HCT116 (cell line): ENCODE results near the gene GRM4. TPM values are rescaled to one million over a fixed set of nuclear protein-coding genes. Genes with fewer than 3 reads are reported as not detected.
A peak's percentile ranks its signal among the peaks of the same experiment; 100 is the strongest.

ENCODE experiments used
- ATAC-seq: fragments of 200-7000 bp; cut with Tn5 transposase; 2 replicates; pipeline ENCODE4 v1.9.1; 2020; ENCODE audit warnings: mild to moderate bottlenecking, moderate library complexity
- BruUV-seq: library from RNA; stranded (reverse); fragments of 400-500 nt; replicated peaks from 2 replicates; lab custom pipeline; 2021; lab: Mats Ljungman, UMichigan
- CTCF ChIA-PET: fragments of 300-600 bp; sonication (Branson Sonifier 250); formaldehyde crosslinking; loops from one replicate; lab custom pipeline; 2021; ENCODE audit warnings: antibody characterized with exemption; lab: Charles Lee
- POLR2A ChIA-PET: fragments of 300-600, 350-600 bp; sonication (Branson Sonifier 250); formaldehyde crosslinking; loops from one replicate; lab custom pipeline; 2021; ENCODE audit warnings: antibody characterized with exemption; lab: Charles Lee
- RAD21 ChIA-PET, 2 experiments: fragments of 300-600 bp; sonication (Branson Sonifier 250); formaldehyde crosslinking; loops; one replicate each; lab custom pipeline; 2023; ENCODE audit warnings: low total read pairs in 2 of 2; ENCODE audit not compliant: uncharacterized antibody in 2 of 2, unreplicated experiment in 2 of 2, low non-redundant PET in 1 of 2; lab: Charles Lee
- DNase-seq: peaks from one replicate; pipeline ENCODE4 v3.0.0-alpha.2; 2010; ENCODE audit warnings: low read depth, low spot score
- H2AFZ ChIP-seq: fragments of 200-600 bp; shearing (Covaris generic), sonication (generic); 2 replicates; pipeline ENCODE4 v1.6.1; 2017; ENCODE audit warnings: low read depth, mixed run types, mixed read lengths, antibody characterized with exemption, low read length; ENCODE audit not compliant: poor library complexity, severe bottlenecking
- H3K27ac ChIP-seq: 2 replicates; pipeline ENCODE4 v1.5.1; 2012; ENCODE audit warnings: low read depth, low read length
- H3K27me3 ChIP-seq: fragments of 200-600 bp; sonication (generic); 2 replicates; pipeline ENCODE4 v1.6.1; 2016; ENCODE audit warnings: mixed run types, low read length, mixed read lengths; ENCODE audit not compliant: insufficient read depth
- H3K36me3 ChIP-seq, 2 experiments: fragments of 200-500 bp in 1 of 2; fragments of 200-600 bp in 1 of 2; sonication (Bioruptor generic) in 1 of 2; sonication (generic) in 1 of 2; 2 replicates each; pipeline versions ENCODE4 v1.5.1 to v1.6.1; 2014 to 2016; ENCODE audit warnings: low read length in 2 of 2, inconsistent platforms in 1 of 2, mixed read lengths in 1 of 2, mixed run types in 1 of 2; ENCODE audit not compliant: insufficient read depth in 2 of 2, control insufficient read depth in 1 of 2
- H3K4me1 ChIP-seq, 2 experiments: fragments of 200-600 bp in 1 of 2; sonication (generic) in 1 of 2; 2 replicates each; pipeline versions ENCODE4 v1.5.1 to v1.6.1; 2012 to 2017; ENCODE audit warnings: low read length in 2 of 2, inconsistent platforms in 1 of 2, mild to moderate bottlenecking in 1 of 2, mixed read lengths in 1 of 2, mixed run types in 1 of 2, moderate library complexity in 1 of 2; ENCODE audit not compliant: insufficient read depth in 2 of 2, control insufficient read depth in 1 of 2
- H3K4me2 ChIP-seq: fragments of 200-600 bp; sonication (generic); 2 replicates; pipeline ENCODE4 v1.6.1; 2017; ENCODE audit warnings: mixed run types, low read length, mixed read lengths
- H3K4me3 ChIP-seq, 2 experiments: fragments of 200-600 bp in 1 of 2; sonication (generic) in 1 of 2; replicated peaks in 1 of 2; 2 replicates each; pipeline ENCODE4 v1.5.1; 2011 to 2016; ENCODE audit warnings: low read length in 2 of 2, control low read depth in 1 of 2, low read depth in 1 of 2, mild to moderate bottlenecking in 1 of 2, mixed read lengths in 1 of 2, mixed run types in 1 of 2
- H3K79me2 ChIP-seq: fragments of 200-600 bp; sonication (generic); 2 replicates; pipeline ENCODE4 v1.6.1; 2017; ENCODE audit warnings: mild to moderate bottlenecking, mixed run types, low read length, moderate library complexity, mixed read lengths; ENCODE audit not compliant: insufficient read depth
- H3K9ac ChIP-seq: fragments of 200-600 bp; sonication (generic); 2 replicates; pipeline ENCODE4 v1.6.1; 2016; ENCODE audit warnings: low read length, mixed read lengths
- H3K9me2 ChIP-seq: fragments of 200-600 bp; sonication (generic), shearing (Covaris generic); 2 replicates; pipeline ENCODE4 v1.6.1; 2017; ENCODE audit warnings: mixed run types, mild to moderate bottlenecking, moderate library complexity; ENCODE audit not compliant: insufficient read depth
- H3K9me3 ChIP-seq, 2 experiments: fragments of 200-500 bp in 1 of 2; fragments of 200-600 bp in 1 of 2; sonication (Bioruptor generic) in 1 of 2; sonication (generic) in 1 of 2; 2 replicates each; pipeline ENCODE4 v1.6.1; 2014 to 2017; ENCODE audit warnings: low read length in 2 of 2, mixed read lengths in 2 of 2, inconsistent platforms in 1 of 2, low read depth in 1 of 2, mild to moderate bottlenecking in 1 of 2, mixed run types in 1 of 2, moderate library complexity in 1 of 2; ENCODE audit not compliant: control insufficient read depth in 1 of 2, insufficient read depth in 1 of 2
- H4K20me1 ChIP-seq: fragments of 200-600 bp; sonication (generic), shearing (Covaris generic); 2 replicates; pipeline ENCODE4 v1.6.1; 2017; ENCODE audit warnings: mixed run types, mild to moderate bottlenecking, moderate library complexity; ENCODE audit not compliant: insufficient read depth
- ATF3 ChIP-seq: IDR thresholded peaks from 2 replicates; pipeline ENCODE4 v1.6.1; 2012
- CBX3 ChIP-seq: IDR thresholded peaks from 2 replicates; pipeline ENCODE4 v1.6.1; 2012; ENCODE audit warnings: low read depth
- CEBPB ChIP-seq: IDR thresholded peaks from 2 replicates; pipeline ENCODE4 v1.6.1; 2012; ENCODE audit warnings: low read depth
- CTCF ChIP-seq, 3 experiments: fragments of 200-600 bp in 1 of 3; sonication (generic) in 1 of 3; IDR thresholded peaks in 2 of 3; conservative IDR thresholded peaks in 1 of 3; 2 replicates each; pipeline ENCODE4 v1.5.1; 2012 to 2017; ENCODE audit warnings: low read depth in 2 of 3, low read length in 2 of 3, antibody characterized with exemption in 1 of 3, borderline replicate concordance in 1 of 3, control low read depth in 1 of 3, mild to moderate bottlenecking in 1 of 3, mixed read lengths in 1 of 3, mixed run types in 1 of 3, moderate library complexity in 1 of 3; ENCODE audit not compliant: insufficient read depth in 1 of 3
- EGR1 ChIP-seq: IDR thresholded peaks from 2 replicates; pipeline ENCODE4 v1.6.1; 2012; ENCODE audit warnings: low read depth
- ELF1 ChIP-seq: IDR thresholded peaks from 2 replicates; pipeline ENCODE4 v1.6.1; 2012; ENCODE audit warnings: low read depth, borderline replicate concordance
- FOSL1 ChIP-seq: IDR thresholded peaks from 2 replicates; pipeline ENCODE4 v1.6.1; 2012; ENCODE audit warnings: low read depth
- POLR2A ChIP-seq: IDR thresholded peaks from 2 replicates; pipeline ENCODE4 v1.7.0; 2011; ENCODE audit warnings: borderline replicate concordance; ENCODE audit not compliant: insufficient read depth, insufficient read length; ENCODE audit errors: extremely low read depth
- POLR2AphosphoS5 ChIP-seq: IDR thresholded peaks from 2 replicates; pipeline ENCODE4 v1.6.1; 2011; ENCODE audit warnings: mild to moderate bottlenecking, low read depth, low read length, moderate library complexity
- RAD21 ChIP-seq: IDR thresholded peaks from 2 replicates; pipeline ENCODE4 v1.6.1; 2012; ENCODE audit warnings: low read depth, mild to moderate bottlenecking
- REST ChIP-seq: IDR thresholded peaks from 2 replicates; pipeline ENCODE4 v1.6.1; 2012; ENCODE audit warnings: low read depth
- SP1 ChIP-seq: IDR thresholded peaks from 2 replicates; pipeline ENCODE4 v1.6.1; 2012; ENCODE audit warnings: low read depth
- SRF ChIP-seq: IDR thresholded peaks from 2 replicates; pipeline ENCODE4 v1.6.1; 2012; ENCODE audit warnings: low read depth
- TCF7L2 ChIP-seq: IDR thresholded peaks from 2 replicates; pipeline ENCODE4 v1.7.0; 2011; ENCODE audit warnings: borderline replicate concordance, inconsistent platforms; ENCODE audit not compliant: insufficient read depth, insufficient read length; ENCODE audit errors: extremely low read depth
- ZFX ChIP-seq: fragments of 450-650 bp; IDR thresholded peaks from 2 replicates; pipeline ENCODE4 v1.6.1; 2017
- ZNF274 ChIP-seq: fragments of 200-500 bp; sonication (Bioruptor generic); IDR thresholded peaks from 2 replicates; pipeline ENCODE4 v1.6.1; 2014; ENCODE audit warnings: mild to moderate bottlenecking, low read depth, low read length, inconsistent platforms
- intact Hi-C: fragments of 100-400 bp; cut with micrococcal nuclease; formaldehyde crosslinking; loops from 2 replicates; pipeline ENCODE4 v1.10.0; 2022
- total RNA-seq: library from RNA; stranded (reverse); gene quantifications from one replicate; pipeline ENCODE4 v1.2.1, GENCODE V29; 2021; ENCODE audit not compliant: unreplicated experiment

GRM4 gene
- total RNA-seq, 1 experiment from 2014 or later = 2.6 TPM

DNA sequence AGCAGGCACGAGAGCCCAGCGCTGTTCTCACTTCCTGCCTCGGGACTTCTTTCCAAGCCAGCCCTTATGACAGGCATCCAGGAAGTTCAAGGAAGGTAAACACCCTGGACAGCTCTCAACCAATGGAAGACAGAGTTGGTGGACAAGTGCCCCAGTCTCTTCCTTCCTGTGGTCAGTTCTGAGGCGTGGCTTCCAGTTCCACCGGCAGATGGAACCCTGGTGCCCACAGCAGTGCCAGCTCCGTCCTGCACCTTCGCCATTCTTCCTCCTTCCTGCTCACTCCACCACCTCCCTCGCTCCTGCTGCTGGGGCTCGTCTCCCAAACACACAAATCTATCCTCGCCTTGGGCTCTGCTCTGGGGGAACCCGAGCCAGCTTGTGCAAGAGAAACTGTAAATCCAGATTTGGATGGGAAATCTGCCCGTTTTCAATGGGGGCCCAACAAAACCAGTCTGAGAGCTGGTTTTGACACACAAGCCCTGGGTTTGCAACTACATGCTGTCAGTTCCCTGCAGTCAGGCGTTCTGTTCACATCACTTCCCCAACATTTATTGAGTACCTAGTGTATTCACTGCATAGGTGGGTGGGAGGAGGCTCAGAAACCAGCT, 162.7 kb downstream of the GRM4 start:
- Histone ChIP-seq H2AFZ (no peak overlapping the region), H3K4me3 (peak overlapping the region; percentile 27 to 39), H3K4me1 (peaks cover 9 to 23% of the 10 kb centered on the region in 2 experiments; a peak in 3 of 4 replicates), H3K36me3 (no peaks in the 10 kb centered on the region), H3K9me2 (no peaks in the 10 kb centered on the region), H3K79me2 (no peaks in the 10 kb centered on the region), H3K9me3 (no peaks in the 10 kb centered on the region), H3K27ac (no peak overlapping the region; the same call in 1 of the 2 replicates), H3K9ac (no peak overlapping the region), H3K4me2 (peak overlapping the region; percentile 75), H3K27me3 (no peaks in the 10 kb centered on the region), H4K20me1 (no peaks in the 10 kb centered on the region)
- RAD21 ChIA-PET = interaction anchor here in 1 of 2 experiments (1.0 kb wide), 1 partner anchor 44 kb away, joined by 5 read pairs; no protein-coding TSS in a partner anchor
- peak; percentile 69 for TF ChIP-seq POLR2AphosphoS5
- no peak for TF ChIP-seq ATF3
- TF ChIP-seq ZFX = no peak
- TF ChIP-seq SP1 = no peak
- TF ChIP-seq CBX3 = no peak
- no peak for TF ChIP-seq ZNF274
- TF ChIP-seq SRF = no peak
- TF ChIP-seq CEBPB = no peak
- no peak for TF ChIP-seq TCF7L2
- TF ChIP-seq RAD21 = no peak
- TF ChIP-seq REST = no peak
- no peak for TF ChIP-seq POLR2A
- TF ChIP-seq CTCF (IDR thresholded peaks at IDR 0.05 in 2 of 3, conservative IDR thresholded peaks at IDR 0.05 in 1 of 3; ENCODE audit: borderline replicate concordance in 1 of 3, insufficient read depth in 1 of 3, low read depth in 2 of 3, low read length in 2 of 3) = peak in 2 of 3 experiments; percentile 20 to 41; a peak in 3 of 6 replicates
- no peak for TF ChIP-seq FOSL1
- no peak for TF ChIP-seq EGR1
- TF ChIP-seq ELF1 = no peak; the same call in 1 of the 2 replicates
- BruUV-seq = no TSS peak
- intact Hi-C loops = no loop called here
- ATAC-seq = peak; percentile 86
- DNase-seq = peak; percentile 79
- CTCF ChIA-PET = interaction anchor here (0.7 to 1.7 kb wide), 5 partner anchors 15 to 212 kb away, joined by 3 to 6 read pairs (median 5); no protein-coding TSS in a partner anchor
- POLR2A ChIA-PET = interaction anchor here (0.6 kb wide), 1 partner anchor 176 kb away, joined by 3 read pairs; no protein-coding TSS in a partner anchor
